Skeletal muscle tissue (tissue), 4 donors: ENCODE data around the gene STK32C. TPM values are rescaled to one million over a fixed set of nuclear protein-coding genes. Genes with fewer than 3 reads are reported as not detected.

Source experiments
- H3K27ac ChIP-seq: one replicate; pipeline ENCODE4 v1.7.0; 2013; ENCODE audit warnings: mild to moderate bottlenecking, low read depth, low read length, inconsistent platforms
- H3K27me3 ChIP-seq, 3 donors: one replicate each; pipeline ENCODE4 v1.7.0; 2013; ENCODE audit warnings: low read length in 3 of 3; ENCODE audit not compliant: control insufficient read depth in 3 of 3, insufficient read depth in 3 of 3
- H3K36me3 ChIP-seq, 3 donors: one replicate each; pipeline ENCODE4 v1.7.0; 2013; ENCODE audit warnings: low read length in 3 of 3; ENCODE audit not compliant: control insufficient read depth in 3 of 3, insufficient read depth in 3 of 3
- H3K4me1 ChIP-seq, 3 donors: one replicate each; pipeline ENCODE4 v1.7.0; 2013; ENCODE audit warnings: low read length in 3 of 3, mild to moderate bottlenecking in 3 of 3; ENCODE audit not compliant: control insufficient read depth in 3 of 3, insufficient read depth in 3 of 3
- H3K4me3 ChIP-seq, 3 donors: one replicate each; pipeline ENCODE4 v1.7.0; 2013; ENCODE audit warnings: low read length in 3 of 3
- H3K9ac ChIP-seq, 3 donors: one replicate each; pipeline ENCODE4 v1.7.0; 2013; ENCODE audit warnings: low read length in 3 of 3, mild to moderate bottlenecking in 3 of 3, moderate library complexity in 2 of 3, low read depth in 1 of 3
- H3K9me3 ChIP-seq, 3 donors: one replicate each; pipeline ENCODE4 v1.7.0; 2013; ENCODE audit warnings: low read length in 3 of 3; ENCODE audit not compliant: control insufficient read depth in 3 of 3
- total RNA-seq: library from RNA; depleted of rRNA; stranded (reverse); fragments of >200 nt; gene quantifications from one replicate; pipeline ENCODE4 v1.2.3, GENCODE V29; 2014
- donor health status: Osteomylitis.

STK32C gene
- total RNA-seq, 1 donor from 2014 or later: 8.4 TPM

DNA sequence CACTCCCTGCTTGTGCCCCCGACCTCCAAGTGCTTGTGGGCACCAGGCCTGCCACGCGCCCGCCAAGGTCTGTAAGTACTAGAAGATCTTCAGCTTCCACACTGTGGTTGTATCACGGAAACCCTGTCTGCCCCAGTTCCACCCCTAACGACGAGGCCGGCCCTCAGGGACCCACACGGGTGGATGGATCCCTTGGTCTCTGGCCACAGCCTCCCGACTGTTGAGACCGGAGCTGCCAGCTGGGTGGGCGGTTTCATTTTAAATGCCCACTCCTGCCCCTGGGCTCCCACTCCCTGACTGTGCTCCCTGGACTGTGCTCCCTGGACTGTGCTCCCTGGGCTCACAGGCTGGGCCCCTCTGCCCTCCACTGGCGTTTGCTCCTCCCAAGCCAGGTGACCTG lies 70.9 kb downstream of the STK32C start:
- Histone ChIP-seq H3K27ac (no peak overlapping the region), H3K36me3 (no peaks in the 10 kb centered on the region), H3K9ac (no peak overlapping the region), H3K27me3 (peaks cover 0 to 9% (median 8%) of the 10 kb centered on the region in 3 donors), H3K4me1 (no peaks in the 10 kb centered on the region), H3K4me3 (no peak overlapping the region), H3K9me3 (no peaks in the 10 kb centered on the region)

DNA sequence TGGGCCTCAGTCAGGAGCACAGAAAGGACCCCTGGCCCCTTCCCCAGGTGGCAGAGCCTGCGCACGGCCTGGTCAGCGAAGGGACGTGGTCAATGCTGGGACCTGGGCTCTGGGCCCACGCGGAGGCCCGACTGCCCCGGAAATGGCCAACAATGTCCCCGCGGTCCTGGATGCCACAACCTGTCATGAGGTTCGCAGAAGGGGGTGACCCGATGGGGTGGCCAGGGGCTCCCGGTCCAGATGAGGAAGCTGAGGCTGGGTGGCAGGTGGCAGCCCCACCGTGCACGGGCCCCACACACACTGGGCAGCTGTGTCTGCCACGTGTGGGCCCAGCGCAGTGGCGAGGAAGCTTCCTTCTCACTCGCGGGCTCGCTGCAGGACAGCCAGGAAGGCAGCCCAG lies 71.6 kb downstream of the STK32C start:
- H3K4me1 ChIP-seq: peaks cover 0 to 1% (median 0%) of the 10 kb centered on the region in 3 donors
- no peak overlapping the region for H3K27ac ChIP-seq
- H3K9me3 ChIP-seq: no peaks in the 10 kb centered on the region
- no peaks in the 10 kb centered on the region for H3K36me3 ChIP-seq
- H3K9ac ChIP-seq: no peak overlapping the region
- no peak overlapping the region for H3K4me3 ChIP-seq
- peaks cover 0 to 8% (median 8%) of the 10 kb centered on the region in 3 donors for H3K27me3 ChIP-seq

DNA sequence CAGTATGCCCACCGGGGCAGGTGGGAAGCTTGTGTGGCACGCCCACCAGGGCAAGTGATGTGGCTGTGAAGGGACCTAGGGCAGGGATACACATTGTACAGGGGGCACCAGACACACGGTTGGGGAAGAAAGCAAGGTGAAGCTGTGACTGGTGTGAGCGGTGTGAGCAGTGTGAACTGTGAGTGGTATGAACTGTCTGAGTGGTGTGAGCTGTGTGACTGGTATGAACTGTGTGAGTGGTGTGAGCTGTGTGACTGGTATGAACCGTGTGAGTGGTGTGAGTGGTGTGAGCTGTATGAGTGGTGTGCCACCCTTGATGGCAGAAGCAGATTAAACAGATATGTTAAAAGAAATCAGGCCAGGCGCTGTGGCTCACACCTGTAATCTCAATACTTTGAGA lies 72.9 kb downstream of the STK32C start:
- H3K36me3 ChIP-seq: no peaks in the 10 kb centered on the region
- H3K9me3 ChIP-seq: no peaks in the 10 kb centered on the region
- no peak overlapping the region for H3K27ac ChIP-seq
- peaks cover 0 to 8% (median 3%) of the 10 kb centered on the region in 3 donors for H3K27me3 ChIP-seq
- no peak overlapping the region for H3K9ac ChIP-seq
- no peak overlapping the region for H3K4me3 ChIP-seq
- peaks cover 0 to 10% (median 3%) of the 10 kb centered on the region in 3 donors for H3K4me1 ChIP-seq

DNA sequence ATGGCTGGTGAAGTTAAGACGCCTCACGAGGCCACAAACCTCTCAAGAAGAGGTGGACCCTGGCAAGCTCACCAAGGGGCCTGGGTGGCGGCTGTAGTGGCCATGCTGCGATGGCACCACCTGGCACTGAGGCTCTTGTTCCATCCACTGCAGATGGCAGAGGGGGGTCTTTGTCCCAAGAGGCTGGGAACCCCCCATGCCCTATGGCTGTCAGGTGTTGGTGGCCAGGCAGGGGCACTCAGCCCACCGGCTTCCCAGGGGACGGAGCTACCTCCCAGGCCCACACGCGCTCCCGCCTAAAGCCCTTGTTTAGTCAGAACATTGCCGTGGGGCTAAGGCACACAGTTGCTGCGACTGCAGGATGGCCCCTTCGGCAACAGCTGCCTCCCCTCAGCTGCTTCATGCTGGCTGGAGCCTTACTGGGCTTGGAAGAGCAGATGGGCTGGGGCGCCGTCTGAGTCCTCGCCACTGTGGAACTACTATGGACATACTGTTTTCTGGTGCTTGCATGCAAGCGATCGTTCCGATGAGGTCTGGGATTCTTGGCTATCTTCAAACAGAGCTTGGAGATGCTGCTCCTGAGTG lies 74.2 kb downstream of the STK32C start:
- no peaks in the 10 kb centered on the region for H3K9me3 ChIP-seq
- H3K4me3 ChIP-seq: no peak overlapping the region
- H3K27me3 ChIP-seq: peaks cover 0 to 8% (median 3%) of the 10 kb centered on the region in 3 donors
- peaks cover 2 to 13% (median 3%) of the 10 kb centered on the region in 3 donors for H3K4me1 ChIP-seq
- H3K27ac ChIP-seq: no peak overlapping the region
- H3K9ac ChIP-seq: no peak overlapping the region
- no peaks in the 10 kb centered on the region for H3K36me3 ChIP-seq

DNA sequence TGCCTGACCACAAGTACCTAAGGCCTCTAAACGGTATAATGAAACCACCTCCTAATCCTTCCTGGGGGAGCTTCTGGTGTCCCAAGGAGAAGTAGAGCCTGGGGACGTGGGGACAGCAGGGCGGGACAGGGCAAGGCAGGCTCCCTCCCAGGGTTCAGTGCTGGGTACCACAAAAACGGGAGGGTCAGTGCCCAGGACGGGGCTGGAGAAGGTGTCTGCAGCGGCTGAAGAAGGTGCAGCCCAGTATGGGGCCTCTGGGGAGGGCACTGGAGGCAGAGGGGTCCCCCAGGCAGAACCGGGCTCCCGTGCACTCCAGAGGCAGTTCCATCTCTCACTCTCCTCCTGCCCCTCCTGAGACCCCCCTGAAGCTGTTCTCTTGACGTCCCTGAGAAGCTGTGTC lies 74.8 kb downstream of the STK32C start:
- Histone ChIP-seq H3K27me3 (peaks cover 0 to 6% (median 3%) of the 10 kb centered on the region in 3 donors), H3K4me1 (peaks cover 2 to 13% (median 3%) of the 10 kb centered on the region in 3 donors), H3K4me3 (no peak overlapping the region), H3K9ac (no peak overlapping the region), H3K27ac (no peak overlapping the region), H3K9me3 (no peaks in the 10 kb centered on the region), H3K36me3 (no peaks in the 10 kb centered on the region)

DNA sequence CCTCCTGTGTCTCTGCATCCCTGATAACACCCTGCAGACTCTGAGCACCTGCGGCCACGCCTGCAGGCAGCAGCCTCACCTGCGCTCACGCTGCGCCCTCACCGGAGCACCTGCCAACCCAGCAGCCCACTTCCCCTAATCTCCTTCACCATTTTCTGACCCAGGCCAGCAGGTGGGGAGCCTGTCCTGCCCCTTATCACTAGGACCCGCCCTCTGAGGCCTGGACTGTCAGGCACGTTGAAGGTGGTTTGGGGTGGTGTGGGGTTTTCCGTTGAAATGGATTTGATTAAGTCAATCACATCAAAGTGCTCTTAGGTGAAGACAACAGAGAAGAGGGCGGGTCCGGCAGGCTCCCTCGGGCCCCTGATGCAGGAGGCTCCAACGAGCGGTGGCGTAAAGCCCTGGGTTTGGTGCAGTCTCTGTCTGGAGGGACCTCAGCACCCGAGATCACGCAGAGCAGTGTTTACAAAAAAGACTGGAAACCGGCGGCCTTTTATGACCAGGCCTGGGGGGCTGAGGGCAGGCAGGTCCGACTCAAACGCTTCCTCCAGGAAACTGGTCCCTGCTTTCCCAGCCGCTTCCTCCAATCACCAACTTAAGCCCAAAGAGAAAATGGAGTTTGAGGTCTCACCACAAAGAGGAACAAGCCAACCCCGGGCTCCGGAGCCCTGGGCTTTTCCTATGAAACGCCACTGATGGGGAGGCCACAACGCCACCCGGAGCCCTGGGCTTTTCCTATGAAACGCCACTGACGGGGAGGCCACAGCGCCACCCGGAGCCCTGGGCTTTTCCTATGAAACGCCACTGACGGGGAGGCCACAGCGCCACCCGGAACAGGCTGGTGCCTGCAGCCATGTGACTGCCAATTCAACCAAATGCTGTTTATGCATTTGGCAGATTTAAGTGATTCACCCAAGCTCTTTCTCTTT lies 75.5 kb downstream of the STK32C start:
- H3K4me1 ChIP-seq: peaks cover 2 to 13% (median 3%) of the 10 kb centered on the region in 3 donors

DNA sequence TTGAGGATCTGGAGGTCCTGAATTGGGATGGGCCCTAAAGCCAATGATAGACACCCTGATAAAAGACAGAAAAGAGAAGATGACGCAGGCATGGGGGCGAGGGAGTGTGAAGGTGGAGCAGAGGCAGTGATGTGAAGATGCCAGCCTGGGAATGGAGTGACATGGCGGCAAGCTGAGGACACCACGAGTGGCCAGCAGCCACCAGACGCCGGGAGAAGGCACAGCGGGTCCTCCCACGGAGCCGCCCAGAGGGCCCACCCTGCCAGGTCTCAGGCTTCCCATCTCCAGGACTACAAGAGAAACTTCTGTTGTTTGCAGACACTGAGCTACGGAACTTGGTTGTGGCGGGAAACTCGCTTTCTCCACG lies 76.1 kb downstream of the STK32C start:
- no peak overlapping the region for H3K9ac ChIP-seq
- no peaks in the 10 kb centered on the region for H3K36me3 ChIP-seq
- H3K4me3 ChIP-seq: no peak overlapping the region
- peaks cover 0 to 6% (median 3%) of the 10 kb centered on the region in 3 donors for H3K27me3 ChIP-seq
- H3K27ac ChIP-seq: no peak overlapping the region
- H3K9me3 ChIP-seq: no peaks in the 10 kb centered on the region
- peaks cover 2 to 14% (median 5%) of the 10 kb centered on the region in 3 donors for H3K4me1 ChIP-seq

More for the DNA sequence above, 75.5 kb downstream of the STK32C start:
- Histone ChIP-seq H3K36me3 (no peaks in the 10 kb centered on the region), H3K27me3 (peaks cover 0 to 6% (median 3%) of the 10 kb centered on the region in 3 donors), H3K27ac (no peak overlapping the region), H3K9me3 (no peaks in the 10 kb centered on the region), H3K9ac (no peak overlapping the region), H3K4me3 (no peak overlapping the region)

DNA sequence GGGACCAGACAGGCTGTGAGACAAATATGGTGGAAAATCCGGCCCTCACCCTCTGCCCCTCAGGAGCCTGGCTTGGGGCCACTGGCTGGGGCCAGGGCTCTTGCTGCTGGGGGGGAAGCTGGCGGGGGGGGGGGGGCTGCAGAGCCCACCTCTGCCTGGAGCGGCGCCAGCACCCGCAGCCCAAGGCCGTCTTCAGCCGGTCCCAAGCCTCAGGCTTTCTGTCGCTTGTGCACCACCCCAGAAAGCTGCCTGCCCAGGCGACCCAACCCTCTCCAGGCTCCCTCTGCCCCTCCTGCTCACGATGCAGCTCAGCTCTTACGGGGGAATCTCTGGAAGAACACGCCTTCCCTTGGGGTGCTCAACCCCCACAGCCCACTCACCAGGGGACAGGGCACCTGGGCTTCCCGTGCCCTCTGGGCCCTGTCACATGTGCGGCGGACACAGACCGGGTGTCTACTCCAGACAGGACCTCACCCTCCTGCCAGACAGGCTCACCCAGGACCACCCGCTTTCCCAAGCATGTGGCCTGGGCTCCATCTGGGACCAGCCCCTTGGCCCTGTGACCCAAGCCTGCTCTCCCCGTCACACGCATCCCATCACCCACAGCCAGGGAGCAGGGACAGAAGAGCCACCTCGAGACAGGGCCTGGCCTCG lies 77.1 kb downstream of the STK32C start:
- no peaks in the 10 kb centered on the region for H3K36me3 ChIP-seq
- peaks cover 2 to 17% (median 8%) of the 10 kb centered on the region in 3 donors for H3K4me1 ChIP-seq
- H3K27ac ChIP-seq: no peak overlapping the region

DNA sequence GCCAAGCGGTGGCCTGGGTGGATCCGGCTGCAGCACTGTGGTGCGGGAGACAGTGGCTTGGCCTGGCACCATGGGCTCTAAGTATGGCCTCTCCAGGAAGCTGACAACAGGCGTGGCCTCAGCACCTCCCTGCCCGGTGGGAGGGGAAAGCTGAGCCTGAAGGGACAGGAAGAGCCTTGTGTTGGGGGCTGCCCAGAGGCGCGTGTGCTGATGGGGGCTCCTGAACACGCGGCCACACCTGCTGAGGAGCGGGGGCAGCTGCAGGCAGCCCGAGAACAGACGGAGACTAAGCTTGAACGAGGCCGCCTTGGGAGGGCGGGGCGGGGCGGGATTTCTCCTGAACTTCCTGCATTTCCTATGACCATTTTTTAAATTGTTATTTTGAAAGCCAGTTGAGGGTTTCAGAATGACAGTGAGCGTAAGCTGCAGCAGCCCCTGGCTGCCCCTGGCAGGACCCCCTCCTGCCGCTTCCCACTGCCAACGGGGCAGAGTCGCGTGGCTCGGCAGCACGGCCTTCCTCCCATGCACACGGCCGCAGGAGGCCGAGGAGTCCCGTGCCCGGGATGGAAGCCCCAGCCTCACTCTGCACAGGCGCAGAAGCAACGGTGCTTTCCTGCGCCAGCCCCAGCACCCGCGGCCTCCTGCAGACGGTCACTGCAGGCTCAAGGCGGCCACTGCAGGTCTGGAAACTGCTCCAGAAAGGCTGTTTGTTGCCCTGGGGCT lies 77.8 kb downstream of the STK32C start:
- Histone ChIP-seq H3K4me1 (peaks cover 2 to 17% (median 8%) of the 10 kb centered on the region in 3 donors), H3K36me3 (no peaks in the 10 kb centered on the region), H3K9ac (peak overlapping the region in 1 of 3 donors; percentile 8), H3K27me3 (peaks cover 0 to 6% (median 3%) of the 10 kb centered on the region in 3 donors), H3K27ac (no peak overlapping the region), H3K9me3 (no peaks in the 10 kb centered on the region), H3K4me3 (peak overlapping the region; percentile 23 to 60 (median 36))

More for the DNA sequence above, 77.1 kb downstream of the STK32C start:
- H3K27me3 ChIP-seq: peaks cover 0 to 6% (median 3%) of the 10 kb centered on the region in 3 donors
- H3K4me3 ChIP-seq: peak overlapping the region in 1 of 3 donors; percentile 36
- no peaks in the 10 kb centered on the region for H3K9me3 ChIP-seq
- H3K9ac ChIP-seq: no peak overlapping the region
